HepG2 (cell line): ENCODE results near the gene PCGF2. TPM values are rescaled to one million over a fixed set of nuclear protein-coding genes. Genes with fewer than 3 reads are reported as not detected.

ENCODE experiments used
- AFF4 ChIP-seq: sonication (generic); formaldehyde crosslinking; IDR thresholded peaks from 2 replicates; pipeline ENCODE4 v1.4.0; 2020; ENCODE audit warnings: missing genetic modification reagents
- ATF3 ChIP-seq: sonication (generic); formaldehyde crosslinking; IDR thresholded peaks from 2 replicates; pipeline ENCODE4 v1.4.0; 2020; ENCODE audit warnings: missing genetic modification reagents
- LCORL ChIP-seq, 2 experiments: fragments of 450-650 bp in 1 of 2; sonication (generic) in 1 of 2; formaldehyde crosslinking in 1 of 2; IDR thresholded peaks; 2 replicates each; pipeline versions ENCODE4 v1.5.0 to v1.6.1; 2017 to 2020; ENCODE audit warnings: antibody characterized with exemption in 1 of 2, missing genetic modification reagents in 1 of 2
- MTA1 ChIP-seq: sonication (generic); formaldehyde crosslinking; IDR thresholded peaks from 2 replicates; pipeline ENCODE4 v1.4.0; 2020; ENCODE audit warnings: missing genetic modification reagents, mild to moderate bottlenecking, borderline replicate concordance
- NBN ChIP-seq: fragments of 450-650 bp; conservative IDR thresholded peaks from 2 replicates; pipeline ENCODE4 v1.6.1; 2017
- NFIB ChIP-seq: sonication (generic); formaldehyde crosslinking; IDR thresholded peaks from 2 replicates; pipeline ENCODE4 v1.9.0; 2021; ENCODE audit warnings: missing genetic modification reagents, mild to moderate bottlenecking, borderline replicate concordance
- PHF20 ChIP-seq: sonication (generic); formaldehyde crosslinking; IDR thresholded peaks from 2 replicates; pipeline ENCODE4 v1.5.0; 2020; ENCODE audit warnings: mild to moderate bottlenecking, missing genetic modification reagents
- POGK ChIP-seq: sonication (generic); formaldehyde crosslinking; conservative IDR thresholded peaks from 2 replicates; pipeline ENCODE4 v1.8.0; 2022; ENCODE audit warnings: mild to moderate bottlenecking, moderate library complexity, missing genetic modification reagents
- REPIN1 ChIP-seq: sonication (generic); formaldehyde crosslinking; IDR thresholded peaks from 2 replicates; pipeline ENCODE4 v1.8.0; 2022; ENCODE audit warnings: missing genetic modification reagents, low read depth, mild to moderate bottlenecking, borderline replicate concordance
- TCF12 ChIP-seq, 2 experiments: fragments of 450-650 bp in 1 of 2; sonication (generic) in 1 of 2; formaldehyde crosslinking in 1 of 2; IDR thresholded peaks; 2 replicates each; pipeline versions ENCODE4 v1.6.1 to v1.8.0; 2017 to 2022; ENCODE audit warnings: antibody characterized with exemption in 1 of 2, mild to moderate bottlenecking in 1 of 2, missing genetic modification reagents in 1 of 2, moderate library complexity in 1 of 2
- ZFX ChIP-seq: sonication (generic); formaldehyde crosslinking; IDR thresholded peaks from 2 replicates; pipeline ENCODE4 v1.4.0; 2020; ENCODE audit warnings: mild to moderate bottlenecking, low read depth, missing genetic modification reagents, moderate library complexity
- ZGPAT ChIP-seq: IDR thresholded peaks from 2 replicates; pipeline ENCODE4 v1.6.1; 2016; ENCODE audit warnings: mild to moderate bottlenecking
- ZHX1 ChIP-seq: sonication (generic); formaldehyde crosslinking; IDR thresholded peaks from 2 replicates; pipeline ENCODE4 v1.8.1; 2022; ENCODE audit warnings: low read depth, mild to moderate bottlenecking, missing genetic modification reagents
- ZNF274 ChIP-seq: sonication (generic); formaldehyde crosslinking; IDR thresholded peaks from 2 replicates; pipeline ENCODE4 v1.5.1; 2020; ENCODE audit warnings: mild to moderate bottlenecking, missing genetic modification reagents
- ZNF367 ChIP-seq: sonication (generic); formaldehyde crosslinking; IDR thresholded peaks from 2 replicates; pipeline ENCODE4 v1.4.0; 2020; ENCODE audit warnings: missing genetic modification reagents, borderline replicate concordance
- ZNF580 ChIP-seq: IDR thresholded peaks from 2 replicates; pipeline ENCODE4 v1.6.1; 2016; ENCODE audit warnings: low read depth, borderline replicate concordance
- polyA plus RNA-seq, 8 experiments: library from polyadenylated mRNA; depleted of rRNA in 3 of 8; stranded (reverse) in 7 of 8; unstranded in 1 of 8; fragments of >200 nt; fragmentation: Illumina TruSeq in 4 of 8; extraction: Trizol in 4 of 8; gene quantifications; 2 replicates each; pipeline versions ENCODE4 v1.2.1 to v1.2.3, GENCODE V29; 2011 to 2016; ENCODE audit warnings: low read depth in 4 of 8, missing spikeins in 1 of 8, mixed read lengths in 1 of 8; ENCODE audit not compliant: insufficient read depth in 1 of 8
- total RNA-seq, 5 experiments: library from RNA; depleted of rRNA; stranded (reverse); fragments of >200 nt; fragmentation: Illumina TruSeq; extraction: Trizol; gene quantifications; 2 replicates each; pipeline ENCODE4 v1.2.3, GENCODE V29; 2016; ENCODE audit warnings: low read depth in 1 of 5

PCGF2 gene
- total and polyA plus RNA-seq, 2 of the 13 experiments (the other 11 are each of a cell fraction or from before 2014, with no cell fraction given), result 11.6 to 29.4 TPM

- TF ChIP-seq REPIN1 (peak; percentile 41; the same call in 1 of the 2 replicates), PHF20 (no peak; the same call in none of the 2 replicates), ZNF274 (CRISPR knock-in tag) (peak; percentile 81; the same call in 1 of the 2 replicates), TCF12 (IDR thresholded peaks at IDR 0.05) (no peak), TCF12 (CRISPR knock-in tag; IDR thresholded peaks at IDR 0.05) (no peak), NFIB (no peak), ATF3 (no peak), POGK (peak; percentile 36; the same call in 1 of the 2 replicates), MTA1 (CRISPR knock-in tag) (0 out of 2 replicates have a peak, but pooled peaks have one; percentile 82), LCORL (IDR thresholded peaks at IDR 0.05) (no peak), LCORL (CRISPR knock-in tag; IDR thresholded peaks at IDR 0.05) (peak; percentile 69), ZNF367 (CRISPR knock-in tag) (no peak; the same call in none of the 2 replicates), ZGPAT (CRISPR knock-in tag) (peak; percentile 85; the same call in 1 of the 2 replicates), ZHX1 (no peak; the same call in 1 of the 2 replicates), AFF4 (CRISPR knock-in tag) (0 out of 2 replicates have a peak, but pooled peaks have one; percentile 24), ZFX (CRISPR knock-in tag) (peak; percentile 83), NBN (no peak), ZNF580 (CRISPR knock-in tag) (peak; percentile 48; the same call in 1 of the 2 replicates)
Observed at GRCh38 chr17:38749223-38750043, 1.3 kb upstream of the PCGF2 start (continued).
